Measurements from ENCODE around the gene RIPK4. TPM values are rescaled to one million over a fixed set of nuclear protein-coding genes. Genes with fewer than 3 reads are reported as not detected.
"Not testable (repeated sequence)": the region's sequence is repeated elsewhere in the genome, so short reads cannot be mapped to it uniquely, and the experiment has no call there.

RIPK4 gene
- total and polyA plus RNA-seq, 3 donors from 2014 or later: 3.9 to 10.2 (median 5.9) TPM

- no peaks in the 10 kb centered on the region for H3K27me3 ChIP-seq
- H3K4me3 ChIP-seq: no peak overlapping the region
- H3K4me1 ChIP-seq: no peaks in the 10 kb centered on the region
- no peaks in the 10 kb centered on the region for H3K9me3 ChIP-seq
- intact Hi-C loops (cut with DNase I; ENCODE audit: low total_unique reads): no loop called here
- 81 to 87% methylated on average over 7 of the region's 7 CpGs for WGBS, 2 donors
- H3K36me3 ChIP-seq (ENCODE audit: low read depth, missing control alignments): no peaks in the 10 kb centered on the region
- no peak for TF ChIP-seq CTCF (IDR thresholded peaks at IDR 0.05)
- TF ChIP-seq POLR2A (IDR thresholded peaks at IDR 0.05): no peak
- DNase-seq: no peak
- H3K27ac ChIP-seq: no peak overlapping the region
Measured at GRCh38 chr21:41716751-41717150, 50.1 kb downstream of the RIPK4 start.

GRCh38 chr21:41715649-41716281 is 51.1 kb downstream of the RIPK4 start:
- Histone ChIP-seq H3K27ac (no peak overlapping the region), H3K36me3 (ENCODE audit: low read depth, missing control alignments) (no peaks in the 10 kb centered on the region), H3K4me1 (no peaks in the 10 kb centered on the region), H3K27me3 (no peaks in the 10 kb centered on the region), H3K4me3 (no peak overlapping the region), H3K9me3 (no peaks in the 10 kb centered on the region)
- DNase-seq: no peak
- intact Hi-C loops (cut with DNase I; ENCODE audit: low total_unique reads): no loop called here
- TF ChIP-seq POLR2A (IDR thresholded peaks at IDR 0.05) (no peak), CTCF (IDR thresholded peaks at IDR 0.05) (no peak)
- WGBS, 2 donors: 79 to 82% methylated on average over 5 to 8 of the region's 8 CpGs

- DNase-seq; H3K4me3 ChIP-seq; intact Hi-C loops (cut with DNase I; ENCODE audit: low total_unique reads); H3K27me3 ChIP-seq; H3K36me3 ChIP-seq (ENCODE audit: low read depth, missing control alignments); H3K4me1 ChIP-seq; H3K27ac ChIP-seq; H3K9me3 ChIP-seq: not testable (repeated sequence)
- WGBS, 2 donors: 37 to 45% methylated on average over 11 to 13 of the region's 13 CpGs
Measured at GRCh38 chr21:41714299-41714865, 52.5 kb downstream of the RIPK4 start.

- no peaks in the 10 kb centered on the region for H3K4me1 ChIP-seq
- intact Hi-C loops (cut with DNase I; ENCODE audit: low total_unique reads): no loop called here
- H3K36me3 ChIP-seq (ENCODE audit: low read depth, missing control alignments): no peaks in the 10 kb centered on the region
- no peak for DNase-seq
- no peaks in the 10 kb centered on the region for H3K27me3 ChIP-seq
- TF ChIP-seq POLR2A (IDR thresholded peaks at IDR 0.05) (no peak), CTCF (IDR thresholded peaks at IDR 0.05) (no peak)
- 86% methylated on average over 8 to 22 of the region's 22 CpGs for WGBS, 2 donors
- no peak overlapping the region for H3K27ac ChIP-seq
- H3K4me3 ChIP-seq: no peak overlapping the region
- H3K9me3 ChIP-seq: no peaks in the 10 kb centered on the region
Measured at GRCh38 chr21:41713495-41714281, 53.2 kb downstream of the RIPK4 start.

- Histone ChIP-seq H3K9me3 (no peaks in the 10 kb centered on the region), H3K36me3 (ENCODE audit: low read depth, missing control alignments) (no peaks in the 10 kb centered on the region), H3K27me3 (no peaks in the 10 kb centered on the region), H3K27ac (no peak overlapping the region), H3K4me3 (no peak overlapping the region), H3K4me1 (no peaks in the 10 kb centered on the region)
- no peak for DNase-seq
- intact Hi-C loops (cut with DNase I; ENCODE audit: low total_unique reads): no loop called here
- 62 to 69% methylated on average over 9 of the region's 9 CpGs for WGBS, 2 donors
- TF ChIP-seq POLR2A (IDR thresholded peaks at IDR 0.05) (no peak), CTCF (IDR thresholded peaks at IDR 0.05) (no peak)
Measured at GRCh38 chr21:41712730-41713129, 54.1 kb downstream of the RIPK4 start.

Data from testis (tissue), 3 donors.